Measurements from ENCODE around the gene OR4A5. TPM values are rescaled to one million over a fixed set of nuclear protein-coding genes. Genes with fewer than 3 reads are reported as not detected.
"Not testable (repeated sequence)": the region's sequence is repeated elsewhere in the genome, so short reads cannot be mapped to it uniquely, and the experiment has no call there.

OR4A5 gene
- not detected for polyA plus RNA-seq (ENCODE audit: insufficient read length in 10 of 10)
- long read RNA-seq, donor 1 = 0 reads
- long read RNA-seq, donor 2 = 0 reads
- long read RNA-seq, donor 3 = 0 reads
- long read RNA-seq, donor 4 = 0 reads
- long read RNA-seq, donor 5 = 0 reads
- long read RNA-seq, donor 6 = 0 reads
- long read RNA-seq, donor 7 = 0 reads
- long read RNA-seq, donor 8 = 0 reads
- long read RNA-seq, donor 9 = 0 reads

- DNase-seq = not testable (repeated sequence)
Measured at GRCh38 chr11:54706532-54706931, at the start of gene OR4A5. OR4A5 (plus strand) TSS chr11:54706832; CDS start chr11:54706885, 53 bp downstream.

GRCh38 chr11:54720094-54720493, 13.5 kb downstream of the OR4A5 start:
- not testable (repeated sequence) for DNase-seq

Other genes with a start within 250 kb of the OR4A5 start
- not detected for gene OR4C46, start 102.8 kb upstream of the OR4A5 start, polyA plus RNA-seq (ENCODE audit: insufficient read length in 10 of 10)

Measured in muscle of back (tissue), 13 donors.